HG03108 (cell line): Measurements from ENCODE around the gene ARL5C.

Experiments used
- ATAC-seq: cut with Tn5 transposase; IDR thresholded peaks from one replicate; pipeline ENCODE4 v1.9.1; 2021; ENCODE audit warnings: moderate library complexity; ENCODE audit not compliant: unreplicated experiment

Gene ARL5C

DNA sequence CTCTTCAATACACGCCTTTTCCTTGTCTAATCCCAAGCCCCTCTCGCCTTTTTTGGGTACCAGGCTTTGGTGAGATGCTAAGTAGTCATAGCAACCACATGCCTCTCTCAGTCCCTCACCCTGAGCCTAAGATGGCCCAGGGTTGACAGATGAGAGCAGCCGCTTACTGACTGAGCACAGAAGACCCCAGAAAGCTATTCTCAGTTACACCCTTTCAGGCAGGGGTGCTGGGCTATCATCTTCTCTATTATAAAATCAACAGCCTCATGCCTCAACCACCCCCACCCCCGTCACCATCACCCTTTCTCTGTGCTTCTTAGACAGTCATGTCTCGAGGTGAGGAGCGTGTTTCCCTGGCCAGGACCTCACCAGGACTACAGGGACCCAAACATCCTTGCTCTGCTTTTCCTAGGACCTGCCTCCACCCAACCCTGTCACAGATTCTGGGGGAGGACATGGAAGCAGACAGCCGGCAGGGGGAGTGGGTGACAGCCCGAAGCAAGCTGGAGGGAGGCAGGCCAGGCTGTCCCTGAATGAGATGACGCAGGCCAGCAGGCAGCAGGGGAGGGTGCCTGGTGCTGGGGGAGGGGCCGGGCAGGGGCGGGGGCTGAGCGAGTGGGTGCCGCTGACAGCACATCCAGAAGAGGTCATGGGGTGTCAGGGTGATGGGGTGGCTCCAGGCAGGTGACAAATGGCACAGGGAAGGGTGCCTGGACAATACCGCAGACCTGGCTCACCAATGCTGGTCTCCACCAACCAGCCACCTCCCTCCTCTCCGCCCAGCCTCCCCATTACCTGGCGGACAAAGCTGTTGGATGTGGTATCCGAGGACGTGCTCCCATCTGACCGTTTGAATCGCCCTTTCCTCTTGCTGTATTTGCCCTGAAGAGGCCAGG, 28.4 kb upstream of the ARL5C start:
- ATAC-seq, result no peak

DNA sequence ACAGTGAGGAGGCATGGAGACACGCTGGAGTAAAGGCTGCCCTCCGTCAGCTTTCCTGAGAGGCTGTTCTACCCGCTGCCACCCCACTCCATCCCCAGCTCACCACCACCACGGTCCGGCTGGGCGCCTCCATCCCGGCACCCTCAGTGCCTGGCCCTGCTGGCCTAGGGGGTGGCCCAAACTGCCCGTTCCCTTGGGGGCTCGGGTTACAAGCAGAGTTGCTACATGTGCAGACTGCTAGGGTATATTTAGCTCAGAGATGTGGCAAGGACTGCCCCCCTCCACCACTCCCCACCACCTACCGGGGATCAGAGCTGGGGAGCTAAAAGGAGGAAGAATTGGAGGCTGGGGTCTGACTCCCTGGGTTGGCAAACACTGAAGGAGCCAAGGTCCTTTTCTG, 27.4 kb upstream of the ARL5C start:
- no peak for ATAC-seq

DNA sequence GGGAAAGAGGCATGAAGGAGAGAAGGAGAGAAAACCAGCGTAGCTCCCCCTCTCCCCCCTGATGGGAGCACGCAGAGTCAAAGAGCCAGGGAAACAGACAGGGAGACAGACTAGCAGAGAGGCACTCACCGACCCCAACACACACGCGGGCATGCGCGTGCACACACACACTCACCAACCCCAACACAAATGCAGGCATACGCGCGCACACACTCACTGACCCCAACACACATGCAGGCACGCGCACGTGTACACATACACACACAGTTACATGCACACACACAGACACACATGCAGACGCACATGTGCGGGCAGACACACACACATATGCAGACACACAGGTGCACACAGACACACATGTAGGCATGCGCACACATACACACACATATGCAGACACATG, 26.9 kb upstream of the ARL5C start:
- ATAC-seq, result no peak

DNA sequence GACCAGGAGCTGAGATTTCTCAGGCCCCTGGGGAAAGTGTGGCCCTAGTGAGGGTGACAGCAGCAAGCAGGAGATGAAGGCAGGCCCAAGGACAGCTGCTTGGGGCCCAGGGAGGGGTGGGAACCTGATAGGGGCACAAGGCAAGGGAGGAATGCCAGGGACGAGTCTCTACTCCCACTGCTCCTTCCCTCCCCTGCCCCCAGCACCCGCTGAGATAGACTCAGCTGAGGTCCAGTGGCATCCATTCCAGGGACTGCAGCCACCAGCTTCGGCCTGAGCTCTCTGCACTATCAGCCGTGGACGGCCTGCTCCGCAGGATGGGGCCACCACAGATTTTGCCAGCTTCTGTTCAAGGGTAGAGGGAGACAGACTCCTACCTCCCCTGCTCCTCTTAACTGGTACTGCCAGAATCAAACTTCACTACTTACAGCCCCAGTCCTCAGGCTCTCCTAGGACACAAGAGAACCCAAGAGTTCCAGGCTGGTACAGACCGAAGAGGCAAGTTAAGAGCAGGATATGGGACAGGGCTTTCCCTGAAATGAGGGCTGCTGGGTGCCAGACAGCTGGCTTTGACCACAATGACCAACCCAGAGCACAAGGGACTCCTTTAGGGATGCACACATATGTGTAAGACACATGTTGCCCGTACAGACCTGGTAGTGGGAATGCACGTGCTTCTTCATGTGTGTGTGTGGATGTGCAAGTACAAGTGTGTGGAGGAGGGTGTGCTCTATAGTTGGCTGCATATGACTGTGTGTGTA, 26.0 kb upstream of the ARL5C start:
- no peak for ATAC-seq

DNA sequence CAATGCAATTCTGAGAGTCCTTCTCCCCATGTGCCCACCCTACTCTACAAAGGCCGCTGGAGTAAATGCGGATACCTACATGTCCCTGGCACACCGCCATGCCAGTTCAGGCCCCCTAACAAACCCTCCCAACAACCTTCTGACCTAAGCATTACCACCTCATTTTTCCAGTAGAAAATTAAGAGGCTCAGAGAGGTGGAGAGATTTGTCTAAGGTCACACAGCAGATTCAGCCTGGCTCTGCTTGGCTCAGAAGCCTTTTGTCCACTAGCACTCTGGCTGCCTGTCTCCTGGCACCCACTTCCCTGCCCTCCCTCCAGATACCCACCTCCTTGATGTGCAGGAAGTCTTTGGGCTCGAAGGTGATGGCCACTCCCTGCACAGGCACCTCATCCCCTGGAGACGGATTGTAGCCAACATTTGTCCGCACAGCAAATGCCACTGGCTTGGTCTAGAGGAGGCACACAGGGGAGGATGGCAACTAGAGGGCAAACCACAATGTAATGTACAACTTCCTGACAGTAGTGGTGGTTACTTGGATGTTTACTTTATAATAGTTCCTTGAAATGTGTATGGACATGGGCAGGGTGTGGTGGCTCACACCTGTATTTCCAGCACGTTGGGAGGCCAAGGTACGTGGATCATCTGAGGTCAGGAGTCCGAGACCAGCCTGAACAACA, 21.3 kb upstream of the ARL5C start:
- no peak for ATAC-seq

DNA sequence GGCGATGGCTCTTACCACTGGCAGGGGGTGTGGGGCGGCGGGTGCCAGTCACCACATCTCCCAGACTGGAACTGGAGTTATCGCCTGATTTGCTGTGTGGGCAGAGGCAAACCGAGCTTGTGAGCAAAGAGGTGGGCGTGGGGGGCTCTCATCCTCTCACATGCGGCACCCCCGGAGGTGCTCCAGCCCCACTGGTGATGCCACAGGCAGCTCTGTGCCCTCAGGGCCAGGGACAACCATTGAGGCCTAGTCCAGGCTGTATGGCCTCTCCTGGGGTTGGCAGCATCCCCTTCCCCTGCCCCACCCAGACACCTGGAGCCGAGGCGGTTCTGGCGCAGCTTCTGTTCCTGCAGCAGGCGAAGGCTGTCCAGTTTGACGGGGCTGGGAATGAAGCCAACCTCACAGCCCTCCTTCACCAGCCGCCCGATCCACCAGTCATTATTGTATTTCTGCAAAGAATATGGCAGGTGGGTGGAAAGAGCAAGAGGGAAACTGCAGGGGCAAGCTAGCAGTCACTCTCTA, 20.6 kb upstream of the ARL5C start:
- ATAC-seq, result no peak

DNA sequence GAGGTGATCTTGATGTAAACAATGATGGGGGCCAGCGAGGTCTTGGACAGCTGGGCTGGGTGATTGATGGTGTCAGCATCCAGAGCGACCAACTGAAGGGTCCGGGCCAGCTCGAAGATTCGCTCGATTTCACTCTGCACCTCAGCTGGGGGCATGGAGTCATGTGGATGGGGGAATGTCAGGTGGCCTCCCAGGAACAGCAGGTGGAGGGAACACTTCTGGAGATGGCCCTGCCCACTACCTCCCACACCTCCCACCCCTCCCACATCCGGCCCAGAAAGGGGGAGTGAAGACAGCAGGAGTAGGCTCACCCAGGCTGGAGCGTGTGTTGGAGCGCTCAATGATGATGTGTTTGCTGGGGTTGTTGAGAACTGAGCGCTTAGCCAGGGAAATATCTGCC, 17.8 kb upstream of the ARL5C start:
- no peak for ATAC-seq

DNA sequence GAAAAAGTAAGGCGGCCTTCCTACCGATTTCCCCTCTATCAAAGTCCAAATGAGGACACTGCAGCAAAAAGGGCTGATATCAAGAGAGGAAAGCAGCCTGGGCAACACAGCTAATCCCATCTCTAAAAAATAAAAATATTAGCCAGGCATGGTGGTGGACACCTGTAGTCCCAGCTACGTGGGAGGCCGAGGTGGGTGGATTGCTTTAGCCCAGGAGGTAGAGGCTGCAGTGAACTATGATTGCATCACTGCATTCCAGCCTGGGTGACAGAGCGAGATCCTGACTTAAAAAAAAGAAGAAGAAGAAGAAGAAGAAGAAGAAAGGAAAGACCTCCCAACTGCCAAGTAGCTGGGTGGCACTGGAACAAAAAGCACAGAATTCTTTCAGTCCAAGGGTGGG, 17.1 kb upstream of the ARL5C start:
- ATAC-seq, result no peak

DNA sequence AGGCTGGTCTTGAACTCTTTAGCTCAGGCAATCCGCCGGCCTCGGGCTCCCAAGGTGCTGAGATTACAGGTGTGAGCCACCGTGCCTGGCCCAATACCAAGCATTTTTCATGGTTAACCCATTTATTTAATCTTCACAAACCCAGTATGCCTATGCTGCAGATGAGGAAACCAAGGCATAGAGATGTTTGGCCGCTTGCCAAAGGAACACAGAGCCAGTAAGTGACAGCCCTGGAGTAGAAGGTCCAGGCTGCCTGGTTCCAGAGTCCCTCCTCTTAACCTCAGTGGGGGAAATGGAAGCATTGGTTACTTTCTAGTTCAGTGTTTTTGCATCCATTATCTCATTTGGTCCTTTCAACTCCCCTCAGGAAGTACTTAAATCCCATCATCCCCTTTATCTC, 15.3 kb upstream of the ARL5C start:
- ATAC-seq, result no peak

DNA sequence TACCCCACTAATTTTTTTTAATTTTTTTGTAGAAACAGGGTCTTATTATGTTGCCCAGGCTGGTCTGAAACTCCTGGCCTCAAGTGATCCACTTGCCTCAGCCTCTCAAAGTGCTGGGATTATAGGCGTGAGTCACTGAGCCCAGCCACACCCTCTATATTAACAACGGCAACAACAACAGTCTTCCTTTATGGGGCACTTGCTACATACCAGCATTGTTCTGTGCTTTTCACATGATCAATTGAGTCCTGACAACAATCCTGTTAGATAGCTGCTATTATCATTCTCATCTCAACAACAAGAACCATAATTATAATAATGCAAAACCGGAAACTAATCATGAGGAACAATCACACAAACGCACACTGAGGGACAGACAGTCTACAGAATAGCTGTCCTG, 12.6 kb upstream of the ARL5C start:
- no peak for ATAC-seq

DNA sequence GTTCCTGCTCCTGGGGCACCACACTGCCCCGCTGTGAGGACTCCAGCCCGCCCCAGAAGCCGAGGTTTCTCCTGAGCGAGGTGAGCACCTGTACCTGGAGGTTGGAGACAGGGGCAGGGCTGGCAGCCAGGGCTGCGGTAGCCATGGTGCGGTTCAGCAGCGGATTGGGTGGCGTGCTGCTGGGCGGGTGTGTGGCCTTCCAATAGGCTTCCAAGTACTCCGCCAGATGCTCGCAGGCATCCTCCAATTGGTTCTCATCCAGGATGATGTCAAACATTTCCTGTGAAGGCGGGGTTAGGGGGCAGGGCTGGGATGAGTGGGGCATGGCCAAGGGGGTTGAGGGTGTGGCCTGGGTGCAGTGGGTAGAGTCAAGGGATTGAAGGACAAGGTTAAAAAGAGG, 11.3 kb upstream of the ARL5C start:
- no peak for ATAC-seq

DNA sequence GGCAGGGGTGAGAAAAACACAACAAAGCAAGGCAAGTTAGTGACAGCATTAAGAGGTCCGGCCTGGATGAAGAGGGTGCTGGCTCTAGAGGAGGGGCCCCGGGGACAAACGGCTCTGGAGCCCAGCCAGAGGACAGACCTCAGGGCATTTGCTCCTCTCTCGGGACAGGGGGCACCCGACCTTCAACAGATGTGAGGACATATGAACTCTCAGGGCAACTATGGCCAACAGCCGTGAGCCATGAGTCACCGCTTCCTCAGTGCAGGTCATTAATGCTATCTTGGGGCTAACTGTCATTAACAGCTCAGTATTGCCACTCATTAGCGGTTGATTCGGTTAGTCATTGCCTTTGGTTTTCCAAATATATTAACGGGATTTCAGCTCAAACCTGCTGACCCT, 9.7 kb upstream of the ARL5C start:
- no peak for ATAC-seq

DNA sequence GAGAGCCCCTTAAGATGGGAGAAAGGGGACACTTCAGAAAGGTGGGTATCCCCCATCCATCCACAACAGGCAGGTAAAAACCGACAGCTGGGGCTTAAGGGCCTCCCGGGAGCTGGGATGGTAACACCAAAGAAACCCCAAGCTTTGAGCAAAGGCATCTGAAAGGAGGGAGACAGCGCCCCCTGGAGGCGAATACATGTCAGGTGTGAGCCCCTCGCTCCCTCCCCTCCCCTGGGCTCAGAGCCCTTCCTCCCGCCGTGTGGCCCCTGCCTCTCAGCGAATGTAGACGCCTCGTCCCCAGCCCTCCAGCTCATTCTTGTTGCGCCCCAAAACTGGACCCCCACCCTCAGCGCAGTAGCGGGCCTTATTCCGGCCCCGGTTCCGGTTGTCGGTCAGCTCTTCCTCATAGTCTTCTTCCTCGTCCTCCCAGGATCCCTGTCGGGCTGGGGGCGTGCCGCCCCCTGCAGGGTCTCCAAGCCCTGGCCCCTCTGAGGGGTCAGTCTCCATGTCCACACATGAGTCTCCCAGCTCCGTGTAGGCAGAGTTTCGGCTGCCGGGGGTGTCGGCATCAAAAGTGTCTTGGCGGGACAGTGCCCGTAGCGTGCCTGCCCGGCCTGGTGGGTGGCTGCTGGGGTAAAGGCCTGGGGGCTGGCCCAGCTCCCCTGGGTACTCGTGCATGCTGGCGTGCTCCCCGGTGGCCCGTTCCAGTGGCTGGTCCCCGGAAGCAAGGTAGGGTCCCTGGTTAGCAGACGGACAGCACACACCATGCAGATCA, 9.1 kb upstream of the ARL5C start:
- ATAC-seq, result no peak

DNA sequence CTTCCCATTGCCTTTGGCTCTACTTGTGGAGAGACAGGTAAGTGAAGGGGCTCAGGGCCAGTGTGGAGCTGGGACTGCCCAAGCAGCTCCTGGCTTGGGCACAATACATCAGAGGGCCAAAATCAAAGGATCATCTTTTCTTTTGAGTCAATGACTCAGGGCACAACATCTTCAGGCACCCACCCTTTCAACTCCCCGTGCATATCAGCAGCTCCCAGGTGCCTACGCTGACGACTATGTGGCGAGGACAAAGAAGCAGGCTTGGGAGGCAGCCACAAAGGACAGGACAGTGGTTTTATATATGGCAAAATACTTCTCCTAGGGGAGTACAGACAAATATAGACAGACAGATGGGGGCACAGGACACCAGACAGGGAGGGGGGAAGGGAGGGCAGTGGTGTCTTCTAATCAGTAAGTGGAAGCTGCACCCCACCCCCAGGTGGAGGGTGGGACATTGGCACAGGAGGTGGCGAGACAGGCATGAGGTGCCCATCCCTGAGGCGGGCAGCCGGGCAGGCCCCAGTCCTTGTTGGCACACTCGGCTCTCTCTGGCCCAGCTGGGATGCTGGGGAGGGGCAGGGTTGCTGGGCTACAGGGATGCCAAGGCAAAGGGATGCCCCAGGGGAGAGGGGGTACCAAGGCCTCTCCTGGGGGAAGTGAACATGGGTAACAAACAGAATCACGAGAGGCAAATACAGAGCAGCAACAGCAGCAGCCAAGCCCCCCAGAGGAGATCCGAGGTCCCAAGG, 7.7 kb upstream of the ARL5C start:
- ATAC-seq, result no peak

DNA sequence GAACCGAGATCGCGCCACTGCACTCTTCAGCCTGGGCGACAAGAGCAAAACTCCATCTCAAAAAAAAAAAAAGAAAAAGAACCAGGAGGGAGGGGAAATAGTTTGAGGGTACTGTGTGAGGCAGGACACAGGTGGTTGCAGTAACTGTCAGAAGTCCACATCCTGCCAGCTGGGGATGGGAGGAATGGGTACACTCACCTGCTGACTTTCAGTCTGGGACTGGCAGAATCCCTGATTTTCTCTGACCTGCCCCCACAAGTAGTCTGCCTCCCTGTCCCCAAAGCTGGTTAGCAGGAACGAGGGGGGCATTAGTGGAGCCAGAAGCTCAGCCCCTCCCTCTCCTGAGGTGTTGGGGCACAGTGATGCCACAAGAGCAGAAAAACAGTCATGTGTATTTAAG, 7.1 kb upstream of the ARL5C start:
- no peak for ATAC-seq

DNA sequence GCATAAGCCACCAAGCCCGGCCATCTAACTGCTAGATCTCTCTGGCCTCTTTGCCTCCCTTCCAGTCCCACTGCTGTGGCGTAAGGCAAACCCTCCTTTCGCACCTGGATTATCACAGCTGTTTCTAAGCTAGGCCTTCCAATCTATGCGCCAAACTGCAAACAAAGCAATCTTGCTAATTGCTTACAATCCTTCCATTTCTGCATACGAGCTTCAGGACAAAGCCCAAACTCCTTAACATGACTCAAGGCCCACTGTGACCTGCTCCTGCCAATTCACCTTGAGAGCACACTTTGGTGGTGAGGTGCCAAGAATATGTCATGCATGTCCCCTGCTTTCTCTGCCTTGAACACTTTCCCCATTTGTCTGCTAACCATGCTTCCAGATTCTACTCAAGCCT, 6.0 kb upstream of the ARL5C start:
- ATAC-seq, result no peak

DNA sequence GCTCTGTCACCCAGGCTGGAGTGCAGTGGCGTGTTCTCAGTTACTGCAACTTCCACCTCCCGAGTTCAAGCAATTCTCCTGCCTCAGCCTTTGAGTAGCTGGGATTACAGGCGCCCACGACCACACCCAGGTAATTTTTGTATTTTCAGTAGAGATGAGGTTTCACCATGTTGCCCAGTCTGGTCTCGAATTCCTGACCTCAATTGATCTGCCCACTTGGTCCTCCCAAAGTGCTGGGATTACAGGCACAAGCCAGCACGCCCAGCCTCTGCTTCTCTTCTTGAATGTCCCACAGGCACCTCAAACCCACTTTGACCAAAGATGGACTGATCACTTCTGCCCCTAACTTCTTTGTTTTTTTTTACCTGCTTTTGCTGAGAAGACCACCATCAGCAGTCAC, 4.6 kb upstream of the ARL5C start:
- ATAC-seq, result no peak

DNA sequence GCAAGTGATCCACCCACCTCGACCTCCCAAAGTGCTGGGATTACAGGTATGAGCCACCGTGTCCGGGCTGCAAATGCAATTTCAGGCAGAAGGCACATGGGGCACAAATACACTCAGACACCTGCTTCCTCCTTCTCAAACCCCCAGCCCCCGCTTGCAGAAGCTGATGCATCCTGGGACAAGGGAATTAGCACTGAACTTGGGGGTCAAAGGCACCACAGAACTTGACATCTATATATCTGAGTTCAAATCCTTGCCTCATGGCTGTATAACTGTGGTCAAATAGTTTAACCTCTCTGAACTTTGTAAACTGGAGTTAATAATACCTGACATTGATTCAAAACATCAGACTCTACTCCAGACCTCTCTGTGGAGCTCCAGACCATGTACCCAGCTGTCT, 4.1 kb upstream of the ARL5C start:
- no peak for ATAC-seq

DNA sequence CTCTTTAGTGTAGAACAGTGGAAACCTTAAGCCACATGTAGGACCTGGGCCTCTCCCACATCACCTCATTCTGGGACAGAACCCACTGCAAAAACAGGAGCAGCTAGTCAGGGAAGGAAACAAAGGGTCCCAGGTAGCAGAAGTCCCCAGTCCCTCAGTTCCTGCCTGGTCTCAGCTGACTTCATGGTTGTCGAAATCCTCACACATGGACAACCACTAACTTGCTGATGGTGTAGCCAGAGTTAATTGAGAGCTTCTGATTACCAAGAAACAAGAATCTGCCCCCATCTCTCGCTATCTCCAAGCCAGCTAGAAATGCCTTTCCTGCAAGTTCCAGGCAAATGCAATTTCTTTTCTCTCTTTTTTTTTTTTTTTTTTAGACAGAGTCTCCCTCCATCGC, 3.6 kb upstream of the ARL5C start:
- no peak for ATAC-seq

DNA sequence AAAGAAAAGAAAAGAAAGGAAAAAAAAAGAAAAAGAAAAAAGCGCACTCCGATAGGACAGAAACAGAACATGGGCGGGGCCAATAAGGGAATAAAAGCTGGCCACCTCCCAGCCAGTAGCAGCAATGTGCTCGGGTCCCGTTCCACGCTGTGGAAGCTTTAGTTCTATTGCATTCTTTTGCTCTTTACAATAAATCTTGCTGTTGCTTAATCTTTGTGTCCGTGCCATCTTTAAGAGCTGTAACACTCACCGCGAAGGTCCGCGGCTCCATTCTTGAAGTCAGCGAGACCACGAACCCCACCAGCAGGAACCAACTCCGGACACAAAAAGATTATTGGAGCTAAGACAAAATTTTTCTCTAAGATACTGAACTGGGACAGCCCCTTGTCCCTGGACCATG, 3.1 kb upstream of the ARL5C start:
- ATAC-seq, result no peak
